GM21825 (cell line): ENCODE results near the gene PPP1R3C.

Experiments used
- ATAC-seq: cut with Tn5 transposase; IDR thresholded peaks from one replicate; pipeline ENCODE4 v1.9.1; 2021; ENCODE audit warnings: mild to moderate bottlenecking, moderate library complexity; ENCODE audit not compliant: unreplicated experiment

Gene PPP1R3C

DNA sequence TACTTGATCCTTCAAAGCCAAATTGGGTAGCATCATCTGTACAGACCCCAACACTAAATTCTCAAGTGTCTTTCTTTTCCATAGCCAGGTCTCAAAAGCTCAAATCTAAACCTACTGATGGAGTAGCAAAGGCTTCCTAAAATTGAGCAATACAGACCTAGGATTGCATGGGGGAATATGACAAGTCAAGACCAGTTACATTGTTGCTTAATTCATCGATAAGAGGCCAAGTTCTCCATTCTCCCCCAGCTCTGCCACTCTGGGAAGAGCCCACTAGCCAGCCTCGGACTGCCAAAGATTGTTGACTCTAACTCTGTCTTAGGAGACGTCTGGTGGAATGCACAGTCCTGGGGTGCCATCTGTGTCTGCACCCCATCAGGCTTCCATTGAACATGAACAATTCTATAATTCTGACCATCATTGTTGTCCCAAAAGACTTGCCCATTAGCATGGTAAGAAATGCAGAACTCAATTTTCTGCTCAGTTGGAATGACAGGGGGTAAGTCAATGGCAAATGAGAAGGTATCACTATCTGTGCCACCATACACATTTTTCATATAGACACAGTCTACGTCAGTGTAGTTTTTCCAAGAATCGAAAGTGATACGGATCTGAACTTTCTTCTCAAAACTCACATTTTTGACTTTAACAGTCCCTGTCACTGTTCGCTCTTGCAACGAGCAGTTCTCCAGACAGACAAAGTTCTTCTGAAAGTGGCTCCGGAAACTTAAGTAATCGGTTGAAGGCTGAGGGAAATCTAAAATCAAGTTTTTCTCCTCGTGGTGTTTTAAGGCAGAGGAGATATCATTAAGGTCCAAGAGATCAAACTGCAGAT lies 2.9 kb downstream of the PPP1R3C start:
- ATAC-seq: no peak

GRCh38 chr10:91628383-91628782 lies 4.5 kb downstream of the PPP1R3C start:
- no peak for ATAC-seq

DNA sequence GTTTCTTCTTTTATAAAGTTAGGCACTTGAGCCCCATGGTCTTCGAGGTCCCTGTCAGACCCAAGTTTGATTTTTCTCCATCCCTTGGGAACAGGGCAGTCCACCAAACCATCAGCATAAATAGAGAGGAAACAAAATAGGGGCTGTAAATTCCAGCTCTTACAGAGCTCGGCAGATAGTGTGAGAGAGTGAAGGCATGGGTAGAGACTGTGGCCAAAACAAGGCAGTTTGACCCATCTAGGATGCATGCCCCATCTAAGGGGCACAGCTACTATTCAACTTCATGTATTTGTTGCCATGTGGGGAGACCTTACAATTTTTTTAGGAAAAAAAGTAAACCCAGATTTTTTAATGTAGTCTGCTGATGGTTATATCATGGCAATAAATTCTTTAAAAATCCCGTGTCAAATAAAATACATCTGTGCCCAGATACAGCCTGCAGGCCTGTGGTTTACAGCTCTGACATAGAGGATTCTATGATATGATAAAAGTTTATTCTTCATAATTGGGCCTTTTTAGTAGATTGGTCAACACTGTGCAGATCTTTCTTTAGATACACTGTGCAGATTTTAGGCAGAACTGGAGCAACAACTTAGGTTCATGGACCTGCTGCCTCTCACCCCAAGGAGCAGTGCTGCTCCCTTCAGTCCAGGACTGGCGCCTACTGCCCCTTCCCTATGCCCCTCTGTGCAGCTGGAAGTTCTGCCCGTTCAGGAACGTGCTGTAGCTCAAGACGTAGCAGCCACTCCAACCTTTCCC lies 5.3 kb downstream of the PPP1R3C start:
- ATAC-seq: no peak

- ATAC-seq: no peak
Observed at GRCh38 chr10:91626936-91627335, 5.9 kb downstream of the PPP1R3C start.

GRCh38 chr10:91624633-91625032 lies 8.2 kb downstream of the PPP1R3C start:
- no peak for ATAC-seq

DNA sequence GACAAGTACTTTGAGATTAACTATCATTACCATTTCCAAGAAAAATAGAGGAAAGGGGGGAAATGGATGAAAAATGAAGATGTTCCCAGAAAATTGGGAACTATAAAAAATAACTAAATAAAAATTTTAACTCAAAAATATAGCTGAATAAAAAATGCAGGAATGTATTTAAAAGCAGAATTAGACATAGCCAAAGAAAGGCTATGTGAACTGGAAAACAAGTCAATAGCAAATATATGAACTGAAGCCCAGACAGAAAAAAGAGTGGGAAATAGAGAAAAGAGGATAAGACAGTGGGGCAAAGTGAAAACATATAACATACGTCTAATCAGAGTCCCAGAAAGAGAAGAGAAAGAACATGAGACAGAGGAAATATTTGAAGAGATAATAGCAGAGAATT lies 10.3 kb downstream of the PPP1R3C start:
- ATAC-seq: no peak

DNA sequence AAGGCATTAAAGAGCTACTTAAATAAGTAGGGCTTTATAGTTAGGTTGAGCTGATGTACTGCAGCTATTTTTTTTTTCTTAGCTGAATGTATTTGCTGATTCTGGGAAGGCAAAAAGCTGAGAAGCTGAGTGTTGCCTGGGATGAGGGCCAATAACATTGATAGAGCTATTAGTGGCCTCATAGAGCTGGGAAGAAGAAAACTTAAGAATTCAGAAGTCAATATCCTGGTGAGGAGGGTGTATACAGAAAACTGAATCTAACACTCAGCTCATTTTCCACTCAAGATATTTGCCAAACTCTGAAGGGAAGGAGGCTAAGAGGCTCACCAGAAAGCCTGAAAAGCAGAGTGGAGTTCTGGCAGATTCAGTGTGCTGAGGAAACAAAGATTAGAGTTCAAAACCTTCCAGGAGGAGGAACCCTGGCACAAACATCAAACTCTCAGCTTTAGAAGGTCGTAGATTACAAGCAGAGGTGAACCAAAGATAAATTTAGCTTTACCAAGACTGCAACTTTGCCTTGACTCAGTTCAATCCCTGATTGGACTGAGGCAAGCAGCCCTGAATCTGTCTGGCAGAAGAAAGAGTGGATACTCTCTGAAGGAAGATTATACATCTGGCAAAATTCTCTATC lies 11.3 kb downstream of the PPP1R3C start:
- ATAC-seq: no peak

- ATAC-seq: no peak
Observed at GRCh38 chr10:91617072-91617609, 15.7 kb downstream of the PPP1R3C start.

GRCh38 chr10:91616137-91616536 lies 16.7 kb downstream of the PPP1R3C start:
- no peak for ATAC-seq

GRCh38 chr10:91614225-91614624 lies 18.6 kb downstream of the PPP1R3C start:
- no peak for ATAC-seq

DNA sequence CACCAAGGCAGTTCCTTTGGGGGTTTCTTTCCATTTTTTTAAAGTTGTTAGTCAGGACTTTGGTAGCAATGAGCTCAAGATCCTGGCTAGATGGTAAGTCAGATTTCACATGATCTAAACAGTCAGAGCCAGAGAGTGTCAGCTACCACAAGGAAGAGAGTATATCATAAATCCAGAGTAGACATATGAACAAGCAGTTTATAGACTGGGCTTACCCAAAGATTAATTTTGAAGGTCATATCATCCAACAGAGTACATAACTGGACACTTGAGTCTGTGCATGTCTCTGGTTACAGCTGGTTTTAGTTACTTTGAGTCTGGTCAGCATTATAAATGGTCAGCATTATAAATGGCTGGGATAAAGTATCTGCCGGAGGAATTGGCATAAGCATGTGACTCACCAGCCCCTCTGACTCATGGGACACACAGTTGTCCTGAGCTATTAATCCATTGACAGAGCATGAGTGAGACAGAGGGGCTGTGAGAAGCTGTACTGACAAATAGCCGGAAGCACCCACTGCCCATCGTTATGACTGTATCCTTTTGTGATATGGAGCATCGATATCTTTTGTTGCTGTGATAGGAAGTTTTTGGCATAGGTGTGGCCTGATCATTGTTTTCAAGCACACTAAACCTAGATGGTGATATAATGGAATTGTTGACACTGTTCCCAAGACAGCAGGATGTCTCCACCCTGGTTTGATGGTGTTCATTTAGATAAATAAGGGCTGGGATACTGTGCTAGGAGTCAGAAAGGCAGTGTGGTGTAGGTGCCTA lies 19.3 kb downstream of the PPP1R3C start:
- no peak for ATAC-seq

- ATAC-seq: no peak
Observed at GRCh38 chr10:91610919-91611318, 22.0 kb downstream of the PPP1R3C start.

DNA sequence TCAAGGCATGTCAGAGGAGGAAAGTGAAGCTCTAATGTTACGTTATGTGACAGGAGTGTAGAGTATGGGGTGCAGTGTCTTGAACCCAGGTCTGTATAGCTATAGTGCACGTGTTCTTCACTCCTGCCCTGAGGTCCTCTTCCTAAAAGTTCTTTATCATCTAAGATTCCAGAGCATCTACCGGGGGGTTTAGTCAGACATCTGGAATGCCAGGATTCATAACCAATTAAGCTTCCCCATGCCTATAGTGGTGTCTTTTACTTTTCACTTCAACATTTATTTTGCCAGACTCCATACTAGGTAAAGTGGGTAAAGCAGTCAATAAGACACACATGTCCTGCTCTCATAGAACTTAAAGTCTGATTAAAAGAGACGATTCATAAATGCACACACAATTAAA lies 22.4 kb downstream of the PPP1R3C start:
- ATAC-seq: no peak

DNA sequence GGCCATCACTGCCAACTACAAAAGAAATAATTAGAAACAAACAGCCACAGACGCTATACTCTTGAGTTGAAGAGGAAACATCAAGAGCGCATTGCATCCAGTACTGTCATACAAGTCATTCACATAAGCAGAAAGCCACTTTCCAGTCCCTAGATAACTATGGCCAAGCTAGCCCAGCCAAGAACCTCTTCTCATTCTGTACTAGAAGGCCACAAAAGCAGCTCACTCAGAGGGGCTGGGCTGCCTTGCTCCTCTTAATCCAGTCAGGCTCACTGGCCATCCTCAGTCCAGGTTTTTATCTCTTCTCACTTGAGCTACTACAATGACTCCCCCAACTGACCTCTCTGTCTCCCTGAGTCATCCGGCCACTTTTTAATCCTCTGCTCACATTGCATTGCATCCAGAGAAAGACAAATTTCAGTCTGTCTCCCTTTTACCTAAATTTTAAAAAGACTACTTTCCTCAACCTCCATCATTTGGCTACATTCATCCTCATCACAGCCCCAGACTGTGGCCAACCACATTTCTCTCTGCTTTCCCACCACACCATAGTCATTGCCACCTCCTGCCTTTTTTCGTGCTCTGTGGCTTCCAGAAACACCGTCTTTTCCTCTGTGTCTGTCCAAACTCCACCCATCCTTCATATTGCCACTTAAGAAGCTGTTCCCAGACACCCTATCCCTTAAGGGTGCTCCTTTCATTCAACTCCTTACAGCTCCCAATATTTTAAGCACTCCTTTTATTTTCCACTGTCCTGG lies 25.0 kb downstream of the PPP1R3C start:
- no peak for ATAC-seq

DNA sequence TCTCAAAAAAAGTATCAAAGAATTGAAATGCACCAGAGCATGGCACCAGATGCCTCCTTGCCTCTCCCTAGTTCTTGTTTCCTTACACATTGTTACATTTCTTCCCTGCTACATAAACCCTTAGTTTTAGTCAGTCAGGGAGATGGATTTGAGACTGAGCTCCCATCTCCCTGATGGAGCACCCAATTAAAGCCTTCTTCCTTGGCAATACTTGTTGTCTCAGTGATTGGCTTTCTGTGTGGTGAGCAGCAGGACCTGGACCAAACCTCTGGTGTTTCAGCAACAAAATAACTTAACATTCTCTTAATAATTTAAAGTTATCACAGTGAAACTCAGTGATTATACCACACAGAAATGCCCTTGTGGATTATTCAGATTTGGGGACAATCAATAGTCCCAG lies 26.9 kb downstream of the PPP1R3C start:
- no peak for ATAC-seq

GRCh38 chr10:91604553-91605534 lies 28.0 kb downstream of the PPP1R3C start:
- no peak for ATAC-seq

DNA sequence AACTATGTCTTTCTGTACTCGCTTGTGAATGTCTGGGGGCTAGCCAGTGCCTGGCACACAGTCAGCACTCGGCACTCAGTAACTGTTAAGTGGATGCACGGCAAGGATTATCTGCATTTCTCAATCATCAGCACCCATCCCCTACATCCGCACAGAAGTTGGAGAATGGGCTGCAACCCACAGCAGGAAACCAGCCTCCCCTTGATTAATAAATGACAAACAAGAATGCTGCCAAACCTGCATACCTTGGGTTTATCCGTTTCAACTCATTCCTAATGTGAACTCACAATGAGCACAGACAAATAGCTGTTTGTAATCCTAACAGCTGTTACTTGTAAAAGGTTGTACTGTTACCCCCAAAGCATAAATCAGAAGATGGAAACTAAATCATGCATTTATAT lies 28.9 kb downstream of the PPP1R3C start:
- ATAC-seq: no peak

GRCh38 chr10:91602868-91603568 lies 29.9 kb downstream of the PPP1R3C start:
- no peak for ATAC-seq
